Fibroblast of villous mesenchyme (primary cell): Measurements from ENCODE around the gene OSBPL3. TPM values are rescaled to one million over a fixed set of nuclear protein-coding genes. Genes with fewer than 3 reads are reported as not detected.
A peak's percentile ranks its signal among the peaks of the same experiment; 100 is the strongest.

Source experiments
- DNase-seq: peaks from one replicate; pipeline ENCODE4 v3.0.0-alpha.2; 2010; ENCODE audit warnings: low read depth
- H3K4me3 ChIP-seq: 2 replicates; pipeline ENCODE4 v1.5.1; 2011; ENCODE audit warnings: low read depth, mild to moderate bottlenecking, low read length
- total RNA-seq: library from RNA; depleted of rRNA; stranded (reverse); fragments of >200 nt; gene quantifications from 2 replicates; pipeline ENCODE4 v1.2.3, GENCODE V29; 2012
- TF ChIP-seq, protein P1 (sequence below): IDR thresholded peaks from 2 replicates; pipeline ENCODE4 v1.5.1; 2012; ENCODE audit warnings: low read depth, mild to moderate bottlenecking, low read length; ENCODE audit not compliant: insufficient read depth

OSBPL3 gene
- total RNA-seq, 1 donor = 39.3 TPM

- peak; percentile 42 for DNase-seq
- peak overlapping the region; percentile 75 for H3K4me3 ChIP-seq
- TF ChIP-seq, protein P1, sequence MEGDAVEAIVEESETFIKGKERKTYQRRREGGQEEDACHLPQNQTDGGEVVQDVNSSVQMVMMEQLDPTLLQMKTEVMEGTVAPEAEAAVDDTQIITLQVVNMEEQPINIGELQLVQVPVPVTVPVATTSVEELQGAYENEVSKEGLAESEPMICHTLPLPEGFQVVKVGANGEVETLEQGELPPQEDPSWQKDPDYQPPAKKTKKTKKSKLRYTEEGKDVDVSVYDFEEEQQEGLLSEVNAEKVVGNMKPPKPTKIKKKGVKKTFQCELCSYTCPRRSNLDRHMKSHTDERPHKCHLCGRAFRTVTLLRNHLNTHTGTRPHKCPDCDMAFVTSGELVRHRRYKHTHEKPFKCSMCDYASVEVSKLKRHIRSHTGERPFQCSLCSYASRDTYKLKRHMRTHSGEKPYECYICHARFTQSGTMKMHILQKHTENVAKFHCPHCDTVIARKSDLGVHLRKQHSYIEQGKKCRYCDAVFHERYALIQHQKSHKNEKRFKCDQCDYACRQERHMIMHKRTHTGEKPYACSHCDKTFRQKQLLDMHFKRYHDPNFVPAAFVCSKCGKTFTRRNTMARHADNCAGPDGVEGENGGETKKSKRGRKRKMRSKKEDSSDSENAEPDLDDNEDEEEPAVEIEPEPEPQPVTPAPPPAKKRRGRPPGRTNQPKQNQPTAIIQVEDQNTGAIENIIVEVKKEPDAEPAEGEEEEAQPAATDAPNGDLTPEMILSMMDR = no peak
Measured at GRCh38 chr7:24980534-24981170, 674 bp upstream of the OSBPL3 start.

GRCh38 chr7:24979470-24979862 is 512 bp downstream of the OSBPL3 start:
- TF ChIP-seq, protein P1 = peak; percentile 66
- peak overlapping the region; percentile 87 for H3K4me3 ChIP-seq
- DNase-seq = peak; percentile 80

DNA sequence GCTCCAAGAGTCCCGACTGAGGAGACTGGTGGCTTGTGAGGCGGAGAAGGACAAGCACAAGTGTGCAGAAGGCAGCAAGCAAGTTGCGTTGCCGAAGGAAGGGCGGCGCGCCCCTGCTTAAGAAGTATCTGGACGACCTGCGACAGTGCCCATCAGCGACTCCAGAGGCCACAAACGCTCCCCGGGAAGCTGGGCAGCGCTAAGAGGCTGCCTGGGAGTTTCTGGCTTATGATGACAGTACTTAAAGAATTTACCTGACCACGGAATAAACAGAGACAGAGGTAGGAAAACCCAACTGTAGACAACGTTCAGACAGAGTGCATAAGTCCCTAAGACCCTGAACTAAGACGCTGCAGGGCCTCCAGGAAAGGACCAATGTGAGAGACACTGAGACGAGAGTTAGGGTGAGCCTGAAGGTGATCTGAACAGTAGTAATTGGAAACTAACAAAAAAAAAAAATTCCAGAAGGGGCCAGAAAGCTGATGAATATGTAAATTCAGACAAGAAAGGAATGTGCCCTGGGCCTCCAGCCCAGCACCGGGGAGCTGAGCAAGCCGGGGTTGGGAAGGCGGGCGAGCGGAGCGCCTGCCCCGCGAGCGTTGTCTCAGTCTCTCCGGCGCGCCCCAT is 1.0 kb downstream of the OSBPL3 start:
- peak overlapping the region; percentile 87 for H3K4me3 ChIP-seq
- DNase-seq = no peak
- TF ChIP-seq, protein P1 = no peak

- TF ChIP-seq, protein P1 = no peak
- no peak for DNase-seq
- no peak overlapping the region for H3K4me3 ChIP-seq
Measured at GRCh38 chr7:24975644-24976260, 4.2 kb downstream of the OSBPL3 start.

GRCh38 chr7:24975172-24975571 is 4.8 kb downstream of the OSBPL3 start:
- H3K4me3 ChIP-seq = no peak overlapping the region
- no peak for DNase-seq
- TF ChIP-seq, protein P1 = no peak

- H3K4me3 ChIP-seq = no peak overlapping the region
- TF ChIP-seq, protein P1 = no peak
Measured at GRCh38 chr7:24974026-24974832, 5.7 kb downstream of the OSBPL3 start.

More at GRCh38 chr7:24974026-24974832, 5.7 kb downstream of the OSBPL3 start:
- no peak for DNase-seq
